HG02885 (cell line): ENCODE data around the gene OSBPL10.

Source experiments
- ATAC-seq: cut with Tn5 transposase; IDR thresholded peaks from one replicate; pipeline ENCODE4 v1.9.1; 2021; ENCODE audit warnings: mild to moderate bottlenecking; ENCODE audit not compliant: unreplicated experiment, poor library complexity

OSBPL10 gene

DNA sequence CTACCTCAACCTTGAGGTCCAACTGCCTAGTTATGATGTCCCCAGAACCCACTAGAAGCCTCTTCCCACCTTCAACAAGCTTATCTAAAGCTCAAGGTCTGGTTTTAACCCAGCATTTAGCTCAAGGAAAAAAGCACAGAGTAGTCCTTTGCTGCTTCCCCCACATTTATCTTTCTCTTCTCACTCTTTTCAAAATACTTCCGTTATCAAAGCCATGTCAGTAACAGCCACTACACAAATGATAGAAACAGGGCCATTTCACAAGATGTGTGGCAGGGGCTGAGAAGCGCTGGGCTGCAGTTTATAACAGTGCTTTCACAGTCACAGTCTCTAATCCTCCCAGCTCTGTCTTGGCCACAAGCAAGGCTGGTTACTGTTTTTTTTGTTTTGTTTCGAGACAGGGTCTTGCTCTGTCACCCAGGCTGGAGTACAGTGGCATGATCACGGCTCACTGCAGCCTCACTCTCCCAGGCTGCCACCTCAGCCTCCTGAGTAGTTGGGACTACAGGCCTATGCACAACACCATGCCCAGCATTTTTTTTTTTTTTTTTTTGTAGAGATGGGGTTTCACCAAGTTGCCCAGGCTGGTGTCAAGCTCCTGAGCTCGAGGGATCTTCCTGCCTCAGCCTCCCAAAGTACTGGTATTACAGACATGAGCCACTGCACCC is 218.8 kb downstream of the OSBPL10 start:
- ATAC-seq, result no peak

DNA sequence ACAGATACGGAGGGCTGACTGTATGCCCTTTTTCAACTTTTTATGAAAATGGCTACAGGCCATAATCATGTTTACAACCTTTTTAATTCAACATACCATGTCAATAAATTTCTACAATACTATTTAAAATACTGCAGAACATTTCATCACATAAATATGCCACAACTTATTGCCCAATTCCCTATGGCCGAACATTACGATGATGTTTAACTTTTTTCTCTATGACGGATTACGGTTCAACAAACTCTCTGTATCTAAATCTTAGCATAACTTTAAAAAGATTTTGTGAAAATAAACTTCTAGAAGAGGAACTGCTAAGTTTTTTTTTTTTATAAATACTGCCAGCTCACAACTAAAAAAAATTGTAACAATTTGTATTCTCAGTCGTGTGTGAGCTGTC is 220.4 kb downstream of the OSBPL10 start:
- no peak for ATAC-seq

DNA sequence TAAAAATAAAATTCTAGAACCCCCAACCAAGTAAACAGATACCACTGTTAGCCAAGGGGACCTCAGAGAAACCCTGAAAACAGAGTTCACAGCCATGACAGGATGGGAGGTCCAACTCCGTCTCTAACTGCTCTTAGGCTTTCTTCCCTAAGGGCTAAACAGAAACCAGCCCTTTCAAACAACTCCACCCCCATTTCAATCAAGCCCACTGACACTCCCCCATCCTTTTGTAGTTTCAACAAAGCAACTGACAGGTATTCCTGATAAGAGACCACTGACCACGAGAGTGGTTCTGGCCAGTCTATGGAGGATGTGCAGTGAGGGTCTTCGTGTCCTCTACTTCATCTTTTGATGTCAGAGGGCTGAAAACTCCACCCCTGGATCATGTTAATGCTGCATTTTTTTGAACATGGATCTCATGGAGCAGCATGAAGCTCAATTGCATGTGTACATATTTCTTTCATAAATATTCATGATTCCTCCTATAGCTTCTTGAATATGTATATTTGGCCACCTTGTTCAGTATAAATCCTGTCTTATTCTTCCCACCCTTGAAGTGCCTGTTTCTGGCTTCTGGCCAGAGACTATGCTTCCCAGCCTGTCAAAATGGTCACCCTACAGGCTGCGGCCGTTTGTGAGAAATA is 222.6 kb downstream of the OSBPL10 start:
- ATAC-seq, result no peak

DNA sequence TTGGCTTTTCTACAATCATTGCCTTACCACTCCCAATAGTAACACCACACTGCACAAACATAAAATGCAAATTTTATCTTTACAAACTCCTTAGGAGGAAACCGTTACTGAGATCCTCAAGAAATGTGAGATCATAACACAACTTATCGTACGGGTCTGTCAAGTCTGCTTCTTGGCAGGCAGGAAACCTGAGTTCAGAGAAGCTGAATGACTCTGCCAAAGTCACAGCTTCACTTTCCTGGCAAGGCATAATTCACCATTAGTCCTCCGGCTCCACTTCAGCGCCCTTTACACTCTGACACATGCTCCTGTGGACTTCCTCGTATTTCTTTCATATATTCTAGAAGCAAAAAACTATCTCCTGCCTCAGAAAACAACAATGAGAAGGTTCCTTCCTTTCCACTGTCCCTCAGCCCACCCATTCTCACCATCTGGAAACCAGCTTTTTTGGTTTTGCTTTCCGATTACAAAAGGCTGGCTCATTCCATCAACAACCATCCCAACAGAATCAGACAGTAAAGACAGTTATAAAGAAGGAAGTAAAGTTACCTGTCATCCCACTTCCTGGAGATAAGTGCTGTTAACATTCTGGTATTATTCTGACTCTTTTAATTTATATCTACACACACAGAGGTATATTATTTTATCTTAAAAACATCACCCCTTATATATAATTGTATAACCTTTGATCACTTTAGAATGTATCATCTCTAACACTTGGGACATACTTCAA is 225.0 kb downstream of the OSBPL10 start:
- no peak for ATAC-seq

DNA sequence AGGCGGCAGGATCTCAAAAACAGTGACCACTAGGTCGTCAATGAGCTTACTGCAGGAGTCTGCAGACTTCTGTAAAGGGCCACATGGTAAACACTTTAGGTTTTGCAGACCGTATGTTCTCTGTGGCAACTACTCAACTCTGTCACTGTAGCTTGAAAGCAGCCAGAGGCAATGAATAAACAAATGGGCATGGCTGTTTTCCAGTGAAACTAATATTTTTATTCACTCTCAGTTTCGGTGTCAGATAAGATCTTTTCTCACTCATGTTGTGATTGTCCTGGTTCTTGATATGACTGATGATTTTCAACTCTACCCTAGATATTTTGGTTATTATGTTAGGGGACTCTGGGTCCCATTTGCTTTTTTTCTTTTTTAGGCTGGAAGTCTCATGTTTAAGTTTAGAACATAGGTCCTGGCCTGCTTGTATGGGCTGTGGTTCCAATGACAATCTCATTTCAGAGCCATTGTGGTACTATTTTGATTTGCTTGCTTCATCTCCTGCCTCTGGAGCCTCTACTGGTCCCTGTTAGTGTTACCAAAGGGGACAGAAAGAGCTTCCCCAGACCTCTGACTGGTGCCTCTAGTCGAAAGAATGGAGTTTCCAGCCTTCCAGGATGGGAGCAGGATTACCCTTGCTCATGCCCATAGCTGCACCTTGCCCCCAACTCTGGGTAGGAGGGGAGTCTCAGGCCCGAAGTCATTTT is 226.3 kb downstream of the OSBPL10 start:
- peak; percentile 89 for ATAC-seq

DNA sequence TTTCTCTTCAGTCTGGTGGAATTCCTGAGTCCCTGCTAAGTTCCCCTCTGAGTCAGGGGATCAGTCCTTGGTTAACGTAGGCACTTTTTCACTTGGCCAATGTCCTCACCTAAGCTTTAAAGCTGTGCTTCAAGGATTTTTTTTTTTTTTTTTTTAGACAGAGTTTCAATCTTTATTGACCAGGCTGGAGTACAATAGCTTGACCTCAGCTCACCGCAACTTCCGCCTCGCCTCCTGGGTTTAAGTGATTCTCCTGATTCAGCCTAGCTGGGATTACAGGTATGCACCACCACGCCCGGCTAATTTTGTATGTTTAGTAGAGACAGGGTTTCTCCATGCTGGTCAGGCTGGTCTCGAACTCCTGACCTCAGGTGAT is 228.0 kb downstream of the OSBPL10 start:
- no peak for ATAC-seq

DNA sequence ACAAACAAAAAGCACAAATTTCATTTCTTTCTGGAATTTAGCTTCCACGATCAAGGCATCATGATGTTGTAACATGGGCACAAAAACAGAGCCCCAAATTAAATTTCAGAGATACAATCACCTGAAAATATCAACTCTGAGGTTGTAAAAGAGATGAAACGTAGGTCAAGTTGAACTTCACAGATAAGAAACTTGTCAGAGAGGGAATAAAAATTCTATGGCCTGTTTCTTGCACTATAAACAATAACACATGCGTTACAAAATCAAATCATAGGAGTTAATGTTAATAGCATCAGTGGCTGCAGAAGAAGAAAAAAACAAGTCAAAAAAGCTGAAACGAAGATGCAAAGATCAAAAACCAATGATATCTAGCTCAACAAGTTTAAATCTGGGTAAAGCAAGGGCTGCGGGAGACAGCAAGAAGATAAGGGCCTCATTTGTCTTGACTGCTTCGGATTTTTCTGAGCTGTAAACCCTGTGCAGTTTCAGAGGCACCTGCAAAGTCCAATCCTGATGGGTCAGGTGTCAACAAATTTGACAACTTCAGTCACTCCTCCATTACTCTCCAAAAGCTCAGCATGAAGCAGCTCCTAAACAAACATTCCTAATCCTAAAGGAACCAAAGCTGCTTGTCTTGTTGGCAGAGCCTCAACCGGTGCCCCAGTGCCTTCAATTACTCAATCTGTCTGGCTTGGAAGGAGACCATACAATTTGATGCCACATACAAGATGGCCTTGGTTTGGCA is 228.6 kb downstream of the OSBPL10 start:
- no peak for ATAC-seq

DNA sequence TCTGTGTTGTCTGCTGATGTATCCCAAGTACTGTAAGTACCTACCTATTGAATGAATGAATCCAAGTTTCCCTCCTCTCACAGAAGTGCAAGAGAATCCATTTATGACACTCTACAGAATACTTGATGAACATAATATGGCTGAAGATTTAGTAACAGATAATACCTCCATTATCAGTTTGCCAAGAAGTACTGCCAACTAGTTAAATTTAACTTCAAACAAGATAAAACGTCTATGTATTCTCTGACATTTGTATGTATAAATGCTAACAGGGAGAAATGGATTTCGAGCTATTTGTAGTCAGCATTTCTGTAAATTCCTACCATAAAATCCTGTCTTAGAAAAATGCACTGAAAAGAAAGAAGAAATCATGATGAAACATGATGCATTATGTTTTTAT is 230.7 kb downstream of the OSBPL10 start:
- ATAC-seq, result no peak

DNA sequence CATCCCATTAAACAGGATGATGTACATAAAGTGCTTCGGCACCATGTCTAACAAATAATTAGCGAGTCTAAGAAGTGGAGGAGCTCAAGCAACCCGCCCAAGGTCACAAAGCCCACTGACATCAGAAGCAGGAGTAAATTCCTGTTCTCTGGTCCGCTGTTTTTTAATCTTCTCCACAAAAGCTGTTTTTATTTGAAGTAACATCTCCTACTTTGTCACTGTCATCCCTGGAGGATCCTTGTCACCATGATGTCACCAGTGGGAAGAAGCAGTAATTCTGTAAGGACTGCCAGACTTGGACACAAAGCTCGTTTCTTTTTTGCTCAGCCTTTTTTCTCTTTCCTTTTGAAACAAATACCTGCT is 232.1 kb downstream of the OSBPL10 start:
- no peak for ATAC-seq

DNA sequence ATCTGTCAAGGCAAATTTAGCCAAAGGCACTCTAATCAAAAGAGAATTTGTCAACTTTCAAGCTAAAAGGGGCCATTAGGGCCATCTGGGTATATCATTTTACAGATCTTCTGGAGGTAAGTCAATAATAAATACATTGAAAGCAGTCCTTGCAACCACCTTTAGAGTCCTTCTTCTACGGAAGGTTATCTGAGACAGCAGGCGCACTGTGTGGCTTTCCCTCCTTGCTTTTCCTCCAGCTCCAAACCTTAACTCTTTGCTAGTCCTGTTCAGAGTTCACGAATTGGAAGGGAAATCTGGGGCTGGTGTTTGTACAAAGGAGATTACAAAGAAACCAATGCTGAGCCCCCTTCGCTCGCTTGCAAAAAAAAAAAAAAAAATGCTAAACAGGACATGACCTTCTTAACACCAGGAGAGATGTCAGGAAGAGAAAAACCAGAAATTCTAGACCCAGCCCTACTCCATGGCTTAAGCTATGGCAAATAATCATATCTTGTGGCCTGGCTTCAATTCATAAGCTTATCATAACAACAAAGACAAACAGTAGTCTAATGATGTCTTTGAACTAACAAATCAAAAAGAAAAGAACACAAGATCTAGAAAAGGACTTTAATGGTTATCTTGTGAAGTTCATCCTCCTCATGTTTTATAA is 232.7 kb downstream of the OSBPL10 start:
- ATAC-seq, result no peak

DNA sequence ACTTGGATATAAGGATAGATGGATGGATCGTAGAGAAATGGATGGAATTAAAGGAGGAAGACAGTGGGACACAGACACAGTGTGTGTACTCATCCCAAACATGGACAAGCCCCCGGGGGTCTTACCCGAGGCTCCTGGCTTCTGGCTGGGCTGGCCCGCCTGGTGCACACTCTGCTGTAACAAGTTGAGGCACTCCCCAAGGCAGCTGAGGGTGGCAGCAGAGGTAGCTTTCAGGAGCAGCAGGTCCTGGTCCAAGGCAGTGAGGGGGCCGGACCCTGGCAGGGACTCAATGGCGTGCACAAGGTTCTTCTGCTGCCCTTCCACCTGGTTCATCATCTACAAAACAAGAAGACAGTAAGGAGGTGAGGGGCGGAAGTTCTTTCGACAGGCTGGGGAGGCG is 233.3 kb downstream of the OSBPL10 start:
- ATAC-seq, result no peak

DNA sequence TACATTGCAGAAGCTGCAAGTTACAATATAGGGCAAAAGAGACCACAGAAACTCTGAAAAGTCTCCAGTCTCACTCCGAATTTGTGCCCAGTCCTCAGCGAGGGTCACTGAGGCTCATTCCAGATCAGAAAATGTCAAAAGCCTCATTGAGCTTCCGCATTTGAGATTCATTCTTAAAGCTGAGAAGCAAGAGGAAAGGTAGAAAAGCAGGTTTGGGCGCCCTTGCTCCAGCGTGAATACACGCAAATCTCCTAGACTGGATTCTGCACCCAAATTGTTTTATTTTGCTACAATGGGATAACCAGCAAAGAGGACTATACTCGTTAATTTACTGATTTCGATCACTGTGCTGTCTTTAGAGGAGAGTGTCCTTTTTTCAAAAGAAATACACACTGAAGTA is 236.1 kb downstream of the OSBPL10 start:
- no peak for ATAC-seq

DNA sequence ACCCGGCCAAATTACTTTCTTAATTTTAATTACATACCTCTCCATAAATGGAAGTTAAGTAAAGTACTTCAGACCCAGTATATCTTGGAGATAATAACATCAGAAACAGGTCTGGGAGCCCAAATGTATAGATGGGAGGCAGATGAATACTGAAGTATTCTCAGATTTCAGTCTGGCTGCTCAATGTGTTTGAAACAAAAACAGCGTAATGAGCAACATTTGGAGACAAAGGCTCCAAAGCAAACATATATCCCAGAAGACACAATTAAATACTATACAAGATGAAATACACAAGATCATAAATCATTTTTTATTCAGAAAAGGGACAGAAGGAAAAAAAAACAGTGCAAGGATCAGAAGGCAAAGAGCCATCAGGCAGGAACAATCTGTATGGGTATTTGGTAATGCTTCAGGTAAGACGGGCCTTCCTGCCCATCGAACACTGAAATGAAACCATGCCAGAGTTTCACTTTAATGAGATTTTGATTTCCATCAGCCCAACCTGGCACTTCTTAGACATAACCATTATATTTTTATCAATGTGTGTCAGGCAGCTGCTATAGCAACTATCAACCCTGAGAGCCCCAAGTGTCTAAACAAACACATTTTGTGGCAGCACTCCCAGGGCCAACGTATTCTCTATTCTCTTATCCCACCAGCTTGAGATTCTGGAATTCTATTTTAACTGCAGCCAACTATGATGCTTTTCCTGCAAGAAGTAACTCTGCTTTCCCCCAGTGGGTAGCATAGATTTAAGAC is 237.6 kb downstream of the OSBPL10 start:
- no peak for ATAC-seq

DNA sequence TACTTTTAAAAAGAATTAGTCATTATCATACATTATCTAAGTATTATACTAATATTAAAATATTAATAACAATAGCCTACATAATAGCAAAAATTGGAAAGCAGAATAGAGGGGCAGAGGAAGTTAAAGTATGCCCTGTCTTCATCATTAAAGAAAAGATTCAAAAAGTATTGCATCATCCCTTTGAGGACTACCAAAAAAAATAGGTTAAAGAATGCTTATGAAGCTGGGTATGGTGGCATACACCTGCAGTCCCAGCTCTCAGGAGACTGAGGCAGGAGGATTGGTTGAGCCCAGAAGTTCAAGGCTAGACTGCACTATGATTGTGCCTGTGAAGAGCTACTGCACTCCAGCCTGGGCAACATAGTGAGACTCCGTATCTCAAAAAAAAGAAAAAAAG is 240.7 kb downstream of the OSBPL10 start:
- ATAC-seq, result no peak

DNA sequence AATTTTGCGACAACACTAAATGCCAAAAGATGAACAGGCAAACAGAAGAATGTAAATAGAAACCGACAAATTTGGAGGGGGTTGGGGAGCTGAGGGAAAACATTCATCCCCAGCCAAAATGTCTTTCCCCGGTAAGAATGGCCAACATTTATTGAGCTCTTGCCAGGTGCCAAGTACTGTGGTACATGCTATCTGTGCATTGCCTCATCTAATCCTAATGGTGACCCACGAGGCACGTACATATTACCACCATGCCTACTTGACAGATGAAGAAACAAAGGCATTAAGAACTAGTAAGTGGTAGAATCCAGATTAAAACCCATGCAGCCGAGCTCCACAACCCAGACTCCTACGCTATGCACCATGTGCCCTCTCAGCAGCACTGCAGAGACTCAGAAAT is 242.7 kb downstream of the OSBPL10 start:
- no peak for ATAC-seq

DNA sequence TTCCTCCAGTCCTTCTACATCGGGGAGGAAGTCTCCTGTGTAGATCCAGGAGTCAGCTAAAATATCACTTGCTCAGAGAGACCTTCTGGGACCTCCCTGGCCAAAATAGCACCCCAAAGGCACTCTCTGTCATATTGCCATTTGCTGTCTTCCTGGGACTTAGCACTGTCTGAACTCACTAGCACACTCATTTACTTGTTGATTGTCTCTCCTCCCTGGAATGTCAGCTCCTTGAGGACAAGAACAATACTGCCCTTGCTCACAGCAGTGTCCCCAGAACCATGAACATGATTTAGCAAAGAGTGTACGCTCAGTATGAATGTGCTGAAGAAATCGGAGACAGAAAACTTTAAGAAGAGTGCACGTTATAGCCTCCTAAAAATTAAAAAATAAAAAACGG is 245.4 kb downstream of the OSBPL10 start:
- ATAC-seq, result no peak

DNA sequence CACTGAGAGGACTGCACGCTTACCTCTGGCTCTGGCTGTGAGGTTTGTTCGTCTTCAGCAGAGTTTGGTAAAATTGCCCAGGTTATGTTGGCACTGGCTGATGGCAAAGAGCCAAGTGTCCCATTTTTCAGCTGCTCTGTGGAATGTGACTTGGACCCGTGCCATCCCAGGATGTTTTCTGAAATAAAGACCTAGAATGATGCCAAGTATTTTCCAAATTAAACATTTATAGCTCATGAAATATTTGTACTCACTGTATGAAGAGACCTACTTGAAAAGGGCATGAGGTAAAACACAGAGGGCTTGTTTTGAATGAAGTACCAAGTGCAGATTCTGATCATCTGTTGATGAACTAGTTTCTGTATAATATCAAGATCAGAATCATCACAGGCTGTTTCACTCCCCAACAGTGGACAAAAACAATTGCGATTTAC is 247.8 kb downstream of the OSBPL10 start:
- ATAC-seq, result no peak

DNA sequence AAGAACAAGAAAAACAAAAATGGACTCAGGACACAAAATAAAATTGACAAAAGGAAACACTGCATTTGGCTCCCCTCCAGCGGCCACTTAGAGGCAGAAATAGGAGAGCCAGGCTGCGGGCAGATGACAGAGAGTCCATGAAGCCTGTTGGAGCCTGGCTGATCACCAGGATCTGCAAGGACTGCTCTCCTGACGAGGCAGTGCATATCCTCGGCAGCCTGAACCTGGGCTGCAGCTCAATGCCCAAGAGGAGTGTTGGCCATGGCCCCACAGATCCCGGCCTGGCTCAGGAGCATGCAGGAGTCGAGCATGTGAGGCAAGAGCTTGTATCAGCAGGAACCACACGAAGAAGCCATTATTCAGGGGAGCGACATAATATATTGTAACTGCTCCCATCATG is 248.5 kb downstream of the OSBPL10 start:
- ATAC-seq, result no peak

DNA sequence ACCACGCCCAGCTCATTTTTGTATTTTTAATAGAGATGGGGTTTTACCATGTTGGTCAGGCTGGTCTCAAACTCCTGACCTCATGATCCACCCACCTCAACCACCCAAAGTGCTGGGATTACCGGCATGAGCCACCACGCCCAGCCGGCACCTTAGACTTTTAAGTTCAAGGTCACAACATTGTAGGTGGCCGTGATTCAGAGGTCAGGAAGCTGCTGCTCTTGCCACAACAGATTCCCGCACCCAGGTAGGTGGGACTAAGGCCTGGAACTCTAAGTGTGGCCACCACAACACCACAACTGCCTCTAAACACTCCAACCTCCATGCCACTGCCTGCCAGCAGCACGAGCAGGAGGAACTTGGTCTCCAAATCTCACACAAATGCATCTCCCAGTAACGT is 251.5 kb downstream of the OSBPL10 start:
- no peak for ATAC-seq
